GM12872 (cell line): ENCODE results near the gene SH3D19.

ENCODE experiments used
- CTCF ChIP-seq: IDR thresholded peaks from 3 replicates; pipeline ENCODE4 v1.5.1; 2011; ENCODE audit warnings: low read depth, mild to moderate bottlenecking, low read length, moderate library complexity; ENCODE audit not compliant: insufficient read depth

SH3D19 gene

GRCh38 chr4:151175754-151176631, 149.4 kb downstream of the SH3D19 start:
- TF ChIP-seq CTCF: no peak

GRCh38 chr4:151175233-151175632, 150.2 kb downstream of the SH3D19 start:
- TF ChIP-seq CTCF: no peak

- no peak for TF ChIP-seq CTCF
Measured at GRCh38 chr4:151174784-151175183, 150.6 kb downstream of the SH3D19 start.

DNA sequence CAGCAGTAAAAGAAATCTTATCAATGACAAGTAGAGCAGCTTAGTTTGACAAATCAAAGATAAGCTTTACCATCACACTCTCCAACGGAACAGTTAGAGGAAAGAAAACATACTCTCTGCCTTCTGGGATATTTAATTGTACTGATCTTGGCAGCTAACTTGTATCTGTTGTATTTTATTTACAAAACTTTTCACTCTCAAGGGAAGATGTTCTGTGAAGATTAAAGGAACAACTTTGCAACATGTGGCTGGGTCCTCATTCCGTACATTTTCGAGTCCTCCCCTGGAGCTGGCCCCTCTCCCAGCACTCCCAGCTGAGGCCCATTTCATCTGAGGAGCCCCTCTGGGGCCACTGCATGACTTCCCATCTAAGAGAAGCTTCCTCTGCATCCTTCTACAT, 151.5 kb downstream of the SH3D19 start:
- no peak for TF ChIP-seq CTCF

DNA sequence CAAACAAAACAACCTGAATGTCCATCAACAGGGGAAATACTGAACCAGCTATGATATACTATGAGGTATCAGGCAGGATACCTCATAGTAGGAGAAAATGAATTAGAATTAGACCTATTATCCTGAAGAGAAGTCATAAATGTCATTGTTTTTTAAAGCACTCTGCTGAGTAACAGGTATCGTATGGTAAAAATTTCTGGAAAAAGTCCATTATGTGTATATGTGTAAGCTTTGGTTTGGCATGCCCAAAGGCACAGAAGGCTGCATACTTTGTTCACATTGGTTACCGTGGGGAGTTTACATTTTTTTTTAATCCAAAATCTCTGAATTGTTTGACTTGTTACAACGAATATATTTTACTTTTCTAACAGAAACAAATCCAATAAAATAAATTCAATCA, 155.5 kb downstream of the SH3D19 start:
- no peak for TF ChIP-seq CTCF

DNA sequence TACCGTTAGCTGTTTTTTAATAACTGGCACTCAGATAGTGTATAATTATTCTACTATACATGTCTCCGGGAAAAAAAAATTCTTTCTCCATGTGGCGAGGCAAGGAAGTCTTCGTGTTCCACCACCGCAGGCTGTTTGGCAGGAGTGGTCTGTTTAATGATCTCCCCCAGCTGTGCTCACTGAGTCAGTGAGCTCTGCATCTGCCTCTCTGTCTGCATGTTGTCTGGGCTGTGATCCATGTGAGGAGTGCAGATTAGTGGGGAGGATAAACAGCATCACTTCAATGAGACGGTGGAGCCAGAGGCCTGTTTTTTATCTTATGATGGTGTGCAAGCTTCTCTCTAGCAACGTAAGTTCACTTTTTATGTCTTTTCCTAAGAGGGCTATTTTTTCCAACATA, 156.2 kb downstream of the SH3D19 start:
- TF ChIP-seq CTCF: no peak

- TF ChIP-seq CTCF: no peak
Measured at GRCh38 chr4:151167561-151167960, 157.8 kb downstream of the SH3D19 start.
